Chondrocyte (in vitro differentiated cells): ENCODE data around the gene SAMM50. TPM values are rescaled to one million over a fixed set of nuclear protein-coding genes. Genes with fewer than 3 reads are reported as not detected.

ENCODE experiments used
- DNase-seq: peaks from one replicate; pipeline ENCODE4 v3.0.0; 2021; ENCODE audit warnings: mixed read lengths, low spot score
- H3K27ac Mint-ChIP-seq: one replicate; pipeline ENCODE4 v1.8.0; 2021; ENCODE audit warnings: mild to moderate bottlenecking, moderate library complexity, mixed read lengths; ENCODE audit not compliant: unreplicated experiment
- H3K27me3 Mint-ChIP-seq: 2 replicates; pipeline ENCODE4 v1.8.0; 2021; ENCODE audit warnings: low read depth, mixed read lengths
- H3K36me3 Mint-ChIP-seq: 2 replicates; pipeline ENCODE4 v1.8.0; 2021; ENCODE audit warnings: low read depth, mixed read lengths
- H3K4me1 Mint-ChIP-seq: 2 replicates; pipeline ENCODE4 v1.8.0; 2021; ENCODE audit warnings: low read depth, mild to moderate bottlenecking, mixed read lengths
- H3K4me3 Mint-ChIP-seq: one replicate; pipeline ENCODE4 v1.8.0; 2021; ENCODE audit warnings: mild to moderate bottlenecking, moderate library complexity, mixed read lengths; ENCODE audit not compliant: unreplicated experiment
- H3K9me3 Mint-ChIP-seq: 2 replicates; pipeline ENCODE4 v1.8.0; 2021; ENCODE audit warnings: low read depth, mixed read lengths
- CTCF ChIP-seq: fragments of 200-600 bp; sonication (generic); IDR thresholded peaks from 2 replicates; pipeline ENCODE4 v1.5.0; 2021; ENCODE audit warnings: antibody characterized with exemption, mild to moderate bottlenecking, moderate library complexity
- total RNA-seq: library from RNA; stranded (reverse); gene quantifications from 3 replicates; pipeline ENCODE4 v1.2.1, GENCODE V29; 2021

Gene SAMM50
- total RNA-seq, 1 donor from 2014 or later, result 34.2 TPM

- Mint-ChIP-seq H3K9me3 (no peaks in the 10 kb centered on the region), H3K27me3 (peaks cover 9% of the 10 kb centered on the region), H3K4me1 (peaks cover 23% of the 10 kb centered on the region), H3K27ac (no peak overlapping the region), H3K36me3 (peaks cover 1% of the 10 kb centered on the region), H3K4me3 (no peak overlapping the region)
- no peak for DNase-seq
- no peak for TF ChIP-seq CTCF
Measured at GRCh38 chr22:43917521-43917920, 37.7 kb upstream of the SAMM50 start.

- Mint-ChIP-seq H3K4me3 (no peak overlapping the region), H3K4me1 (peaks cover 30% of the 10 kb centered on the region)
- DNase-seq, result no peak
Measured at GRCh38 chr22:43919106-43919973, 35.9 kb upstream of the SAMM50 start.

GRCh38 chr22:43921370-43921769 is 33.9 kb upstream of the SAMM50 start:
- DNase-seq, result no peak
- Mint-ChIP-seq H3K27ac (peak overlapping the region; percentile 30), H3K27me3 (no peaks in the 10 kb centered on the region), H3K9me3 (no peaks in the 10 kb centered on the region), H3K4me3 (no peak overlapping the region), H3K36me3 (no peaks in the 10 kb centered on the region), H3K4me1 (peaks cover 32% of the 10 kb centered on the region)
- TF ChIP-seq CTCF, result no peak

More at GRCh38 chr22:43919106-43919973, 35.9 kb upstream of the SAMM50 start:
- Mint-ChIP-seq H3K27me3 (no peaks in the 10 kb centered on the region), H3K27ac (no peak overlapping the region), H3K9me3 (no peaks in the 10 kb centered on the region), H3K36me3 (no peaks in the 10 kb centered on the region)
- TF ChIP-seq CTCF, result no peak

- no peak for DNase-seq
- Mint-ChIP-seq H3K27ac (no peak overlapping the region), H3K4me3 (no peak overlapping the region), H3K9me3 (no peaks in the 10 kb centered on the region), H3K27me3 (no peaks in the 10 kb centered on the region), H3K4me1 (peaks cover 32% of the 10 kb centered on the region), H3K36me3 (no peaks in the 10 kb centered on the region)
- TF ChIP-seq CTCF, result peak; percentile 28
Measured at GRCh38 chr22:43922123-43922522, 33.1 kb upstream of the SAMM50 start.

- Mint-ChIP-seq H3K27ac (peak overlapping the region; percentile 85), H3K4me3 (peak overlapping the region; percentile 71), H3K9me3 (no peaks in the 10 kb centered on the region), H3K4me1 (peaks cover 32% of the 10 kb centered on the region), H3K36me3 (no peaks in the 10 kb centered on the region), H3K27me3 (no peaks in the 10 kb centered on the region)
- TF ChIP-seq CTCF, result no peak
- no peak for DNase-seq
Measured at GRCh38 chr22:43923191-43923590, 32.1 kb upstream of the SAMM50 start.
